GM12891 (cell line): Measurements from ENCODE around the gene TMEM80.

Experiments
- PAX5 ChIP-seq: IDR thresholded peaks from 2 replicates; pipeline ENCODE4 v1.6.1; 2011; ENCODE audit warnings: low read length, moderate library complexity, mild to moderate bottlenecking; ENCODE audit not compliant: insufficient read depth, severe bottlenecking
- POLR2A ChIP-seq: IDR thresholded peaks from 2 replicates; pipeline ENCODE4 v1.6.1; 2011; ENCODE audit warnings: low read depth, low read length, control low read depth
- POLR2AphosphoS5 ChIP-seq: IDR thresholded peaks from 2 replicates; pipeline ENCODE4 v1.6.1; 2011; ENCODE audit warnings: low read depth, low read length, control low read depth
- POU2F2 ChIP-seq: IDR thresholded peaks from 2 replicates; pipeline ENCODE4 v1.6.1; 2011; ENCODE audit warnings: low read depth, mild to moderate bottlenecking, control low read depth, low read length, moderate library complexity
- TAF1 ChIP-seq: IDR thresholded peaks from 2 replicates; pipeline ENCODE4 v1.6.1; 2011; ENCODE audit warnings: low read depth, low read length, control low read depth

GRCh38 chr11:720017-720641 is 24.5 kb downstream of the TMEM80 start:
- TF ChIP-seq TAF1 (no peak), POLR2AphosphoS5 (no peak), POLR2A (no peak), POU2F2 (no peak), PAX5 (no peak)
